Activated CD4-positive, alpha-beta memory T cell treated with anti-CD3 and anti-CD28 coated beads, Interleukin-2, amount 10 ng/mL, durations not matched to agents 7 days and 5 days (primary cell): ENCODE measurements around the gene GATM. TPM values are rescaled to one million over a fixed set of nuclear protein-coding genes. Genes with fewer than 3 reads are reported as not detected.
"Not testable (repeated sequence)": the region's sequence is repeated elsewhere in the genome, so short reads cannot be mapped to it uniquely, and the experiment has no call there.

ENCODE experiments used
- CTCF ChIA-PET: fragments of 350-600 bp; sonication (Branson Sonifier 250); formaldehyde crosslinking; loops from one replicate; lab custom pipeline; 2021; ENCODE audit warnings: antibody characterized with exemption, inconsistent platforms; lab: Charles Lee
- POLR2A ChIA-PET: fragments of 350-600 bp; sonication (Branson Sonifier 250); formaldehyde crosslinking; loops from one replicate; lab custom pipeline; 2021; ENCODE audit warnings: antibody characterized with exemption; lab: Charles Lee
- DNase-seq: peaks from one replicate; pipeline ENCODE4 v3.0.0-alpha.2; 2020
- H3K27ac Mint-ChIP-seq: one replicate; pipeline ENCODE4 v1.8.0; 2021; ENCODE audit warnings: mild to moderate bottlenecking, mixed read lengths
- H3K27me3 Mint-ChIP-seq: one replicate; pipeline ENCODE4 v1.8.0; 2021; ENCODE audit warnings: mixed read lengths
- H3K36me3 Mint-ChIP-seq: one replicate; pipeline ENCODE4 v1.8.0; 2021; ENCODE audit warnings: low read depth, mixed read lengths
- H3K4me1 Mint-ChIP-seq: one replicate; pipeline ENCODE4 v1.8.0; 2021; ENCODE audit warnings: mixed read lengths
- H3K4me3 Mint-ChIP-seq: one replicate; pipeline ENCODE4 v1.8.0; 2021; ENCODE audit warnings: mild to moderate bottlenecking, mixed read lengths
- H3K9me3 Mint-ChIP-seq: one replicate; pipeline ENCODE4 v1.8.0; 2021; ENCODE audit warnings: mixed read lengths
- total RNA-seq, 2 experiments: library from RNA; stranded (reverse); gene quantifications; one replicate each; pipeline ENCODE4 v1.2.3, GENCODE V29; 2021

GATM gene
- total RNA-seq, 2 experiments from 2014 or later: 1.9 to 2.2 TPM

DNA sequence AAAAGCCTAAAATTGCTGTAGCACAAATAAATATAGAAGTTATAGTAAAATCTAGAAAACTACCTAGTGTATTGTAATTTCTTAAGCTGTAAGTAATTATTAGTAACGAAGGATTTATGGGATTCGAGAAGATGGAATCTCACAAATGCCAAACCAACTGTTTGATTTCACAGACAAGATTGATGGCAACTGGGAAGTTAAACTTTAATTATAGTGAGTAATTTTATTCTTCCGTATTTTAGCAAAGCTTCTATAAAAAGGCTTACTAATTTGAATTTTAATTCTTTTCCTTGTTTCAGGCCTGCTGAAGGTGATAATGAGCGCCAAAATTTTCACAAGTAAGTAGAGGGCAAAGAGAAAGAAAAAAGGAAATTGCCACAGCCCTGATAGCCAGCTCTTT lies 36.6 kb downstream of the GATM start:
- no peak overlapping the region for H3K27ac Mint-ChIP-seq
- no peak for DNase-seq
- no peaks in the 10 kb centered on the region for H3K36me3 Mint-ChIP-seq
- ChIA-PET POLR2A (no interaction called here), CTCF (no interaction called here)
- H3K4me1 Mint-ChIP-seq: peaks cover 5% of the 10 kb centered on the region
- peaks cover 17% of the 10 kb centered on the region for H3K27me3 Mint-ChIP-seq
- no peaks in the 10 kb centered on the region for H3K9me3 Mint-ChIP-seq
- no peak overlapping the region for H3K4me3 Mint-ChIP-seq

DNA sequence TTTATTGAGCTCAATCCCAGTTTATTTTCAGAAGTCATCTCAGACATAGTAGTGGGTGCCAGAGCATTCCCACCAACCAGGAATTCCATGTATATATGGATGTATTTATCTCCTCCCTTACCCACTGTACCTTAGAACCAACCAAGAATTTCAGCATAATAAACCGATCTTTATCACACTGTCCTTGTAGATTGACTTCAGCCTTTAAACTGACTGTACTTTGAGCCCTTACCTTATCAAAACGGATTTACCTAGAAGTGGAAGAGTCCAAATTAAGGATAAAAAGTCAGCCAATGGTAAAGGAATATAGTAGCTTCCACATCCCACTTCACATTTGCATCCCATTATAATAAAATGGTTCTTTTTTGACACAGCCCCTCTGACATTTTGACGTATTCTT lies 37.9 kb downstream of the GATM start:
- no peak overlapping the region for H3K27ac Mint-ChIP-seq
- DNase-seq: no peak
- H3K4me1 Mint-ChIP-seq: peaks cover 5% of the 10 kb centered on the region
- H3K4me3 Mint-ChIP-seq: no peak overlapping the region
- ChIA-PET CTCF (no interaction called here), POLR2A (no interaction called here)
- H3K27me3 Mint-ChIP-seq: peaks cover 7% of the 10 kb centered on the region
- no peaks in the 10 kb centered on the region for H3K9me3 Mint-ChIP-seq
- no peaks in the 10 kb centered on the region for H3K36me3 Mint-ChIP-seq

DNA sequence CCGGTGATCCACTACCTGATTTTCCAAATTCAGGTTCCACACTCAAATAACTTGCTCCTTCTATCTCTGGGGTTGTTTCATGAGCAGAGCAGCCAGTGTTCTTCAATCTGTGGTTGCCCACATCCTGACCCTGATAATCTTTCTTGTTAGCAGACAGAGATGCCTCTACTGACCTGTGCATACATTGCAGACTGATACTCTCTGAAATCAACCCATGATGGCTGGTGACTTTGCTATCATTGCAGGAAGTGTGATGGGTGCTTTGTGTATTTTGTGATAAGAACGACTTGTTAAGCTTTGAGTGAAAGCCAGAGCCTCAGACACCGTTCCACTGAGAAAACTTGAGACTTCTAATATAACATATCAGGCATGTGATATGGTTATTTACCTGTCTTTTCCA lies 39.9 kb downstream of the GATM start:
- H3K4me1 Mint-ChIP-seq: peaks cover 8% of the 10 kb centered on the region
- H3K27me3 Mint-ChIP-seq: peaks cover 7% of the 10 kb centered on the region
- H3K9me3 Mint-ChIP-seq: no peaks in the 10 kb centered on the region
- no peak overlapping the region for H3K4me3 Mint-ChIP-seq
- ChIA-PET POLR2A (no interaction called here), CTCF (no interaction called here)
- no peaks in the 10 kb centered on the region for H3K36me3 Mint-ChIP-seq
- DNase-seq: no peak
- H3K27ac Mint-ChIP-seq: no peak overlapping the region

DNA sequence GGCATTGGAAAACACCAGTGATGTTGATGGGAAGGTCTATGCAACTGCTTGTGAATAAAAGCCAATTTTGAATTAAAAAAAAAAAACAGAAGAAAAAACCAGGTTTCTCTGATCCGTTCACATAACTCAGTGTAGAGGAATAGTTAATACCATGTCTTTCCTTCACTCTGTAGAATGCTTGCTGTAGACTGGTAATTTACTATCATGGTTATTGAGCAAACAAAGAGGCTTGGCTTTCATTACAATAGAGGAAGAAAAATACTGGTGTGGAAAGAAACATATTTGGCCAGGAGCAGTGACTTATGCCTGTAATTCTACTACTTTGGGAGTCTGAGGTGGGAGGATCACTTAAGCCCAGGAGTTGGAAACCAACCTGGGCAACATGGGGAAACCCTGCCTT lies 41.1 kb downstream of the GATM start:
- Mint-ChIP-seq H3K36me3 (no peaks in the 10 kb centered on the region), H3K9me3 (no peaks in the 10 kb centered on the region), H3K27ac (no peak overlapping the region), H3K27me3 (peaks cover 11% of the 10 kb centered on the region), H3K4me1 (peaks cover 8% of the 10 kb centered on the region), H3K4me3 (no peak overlapping the region)
- POLR2A ChIA-PET: no interaction called here
- no peak for DNase-seq
- CTCF ChIA-PET: interaction anchor here (0.6 to 1.7 kb wide), 2 partner anchors 42 to 132 kb away, joined by 3 to 6 read pairs; no protein-coding TSS in a partner anchor

DNA sequence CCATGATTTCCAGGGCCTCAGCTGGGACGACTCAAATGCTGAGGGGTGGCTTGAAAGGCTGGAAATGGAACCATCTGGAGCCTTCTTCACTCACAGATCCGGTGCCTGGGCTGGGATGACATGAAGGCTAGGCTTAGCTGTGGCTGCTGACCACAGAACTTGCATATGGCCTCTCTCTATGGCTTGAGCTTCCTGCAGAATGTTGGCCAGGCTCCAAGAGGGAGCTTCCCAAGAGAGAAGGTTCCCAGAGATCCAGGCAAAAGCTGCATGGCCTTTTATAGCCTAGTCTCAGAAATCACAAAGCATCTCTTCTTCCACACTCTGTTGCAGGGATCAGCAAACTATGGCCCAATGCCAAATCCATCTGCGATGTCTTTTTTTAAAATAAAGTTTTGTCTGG lies 44.8 kb downstream of the GATM start:
- Mint-ChIP-seq H3K36me3 (no peaks in the 10 kb centered on the region), H3K27me3 (peaks cover 6% of the 10 kb centered on the region), H3K9me3 (no peaks in the 10 kb centered on the region), H3K27ac (no peak overlapping the region), H3K4me3 (no peak overlapping the region), H3K4me1 (peaks cover 8% of the 10 kb centered on the region)
- POLR2A ChIA-PET: no interaction called here
- CTCF ChIA-PET: no interaction called here
- no peak for DNase-seq

DNA sequence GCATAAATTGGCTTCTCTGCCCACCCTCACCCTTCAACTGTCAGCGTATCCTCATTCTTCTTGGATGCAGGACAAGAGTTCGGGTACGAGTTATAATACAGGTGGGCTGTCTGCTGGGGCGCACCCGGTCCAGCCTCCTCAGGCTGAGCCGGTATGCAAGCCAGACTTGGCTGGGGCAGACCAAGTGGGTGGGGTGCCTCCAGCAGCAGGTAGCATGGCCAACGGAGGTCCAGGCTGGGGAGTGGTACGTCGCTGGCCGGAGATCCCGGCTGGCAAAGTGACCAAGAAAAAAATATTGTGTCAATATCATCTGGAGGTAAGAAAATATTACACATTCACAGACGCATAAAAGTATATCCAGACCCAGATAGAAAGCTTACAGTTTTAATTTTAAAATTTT lies 45.6 kb downstream of the GATM start:
- Mint-ChIP-seq H3K4me1 (peaks cover 5% of the 10 kb centered on the region), H3K27me3 (peaks cover 10% of the 10 kb centered on the region), H3K36me3 (no peaks in the 10 kb centered on the region), H3K4me3 (no peak overlapping the region), H3K9me3 (no peaks in the 10 kb centered on the region), H3K27ac (no peak overlapping the region)
- POLR2A ChIA-PET: no interaction called here
- CTCF ChIA-PET: no interaction called here
- DNase-seq: no peak

DNA sequence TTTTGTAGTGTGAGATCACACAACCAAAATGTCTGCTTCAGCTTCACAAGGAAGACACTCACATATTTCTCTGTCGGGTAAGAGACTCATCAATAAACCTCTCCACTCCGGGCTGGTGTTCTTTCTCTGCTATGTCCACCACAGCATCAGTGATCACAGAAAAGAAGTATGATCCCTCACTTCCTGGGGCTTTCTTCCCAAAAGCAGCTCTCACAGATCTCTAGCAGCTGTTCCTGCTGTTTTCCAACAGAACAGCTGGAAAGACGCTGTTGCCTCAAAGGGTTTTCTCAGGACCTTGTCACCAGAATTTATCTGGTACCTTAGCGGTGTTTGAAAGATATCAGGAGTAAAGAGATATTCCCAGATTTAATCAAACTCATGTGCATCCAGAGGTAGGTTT lies 46.4 kb downstream of the GATM start:
- no peaks in the 10 kb centered on the region for H3K36me3 Mint-ChIP-seq
- H3K27me3 Mint-ChIP-seq: peaks cover 15% of the 10 kb centered on the region
- H3K4me1 Mint-ChIP-seq: peaks cover 3% of the 10 kb centered on the region
- no peak overlapping the region for H3K27ac Mint-ChIP-seq
- ChIA-PET CTCF (no interaction called here), POLR2A (no interaction called here)
- H3K9me3 Mint-ChIP-seq: no peaks in the 10 kb centered on the region
- DNase-seq: no peak
- H3K4me3 Mint-ChIP-seq: no peak overlapping the region

DNA sequence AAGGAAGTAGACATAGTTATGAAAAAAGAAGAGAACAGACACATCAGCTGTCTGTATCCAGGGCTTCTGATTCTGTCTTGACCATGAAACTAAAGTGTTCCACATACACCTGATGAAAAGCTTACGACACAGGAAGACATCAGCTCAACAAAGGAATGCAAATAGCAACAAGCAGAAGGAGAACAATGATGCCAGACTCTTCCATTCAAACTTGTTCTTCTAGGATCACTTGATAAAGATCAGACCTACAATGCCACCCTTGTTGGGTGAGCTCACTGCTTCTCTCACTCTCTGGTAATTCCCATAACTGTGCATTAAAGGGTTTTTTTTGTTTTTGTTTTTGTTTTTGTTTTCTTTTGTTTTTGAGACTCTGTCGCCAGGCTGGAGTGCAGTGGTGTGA lies 49.7 kb downstream of the GATM start:
- H3K27me3 Mint-ChIP-seq: peaks cover 25% of the 10 kb centered on the region
- H3K4me3 Mint-ChIP-seq: no peak overlapping the region
- no peak for DNase-seq
- H3K36me3 Mint-ChIP-seq: no peaks in the 10 kb centered on the region
- no peaks in the 10 kb centered on the region for H3K4me1 Mint-ChIP-seq
- no peaks in the 10 kb centered on the region for H3K9me3 Mint-ChIP-seq
- POLR2A ChIA-PET: no interaction called here
- H3K27ac Mint-ChIP-seq: no peak overlapping the region
- CTCF ChIA-PET: no interaction called here

DNA sequence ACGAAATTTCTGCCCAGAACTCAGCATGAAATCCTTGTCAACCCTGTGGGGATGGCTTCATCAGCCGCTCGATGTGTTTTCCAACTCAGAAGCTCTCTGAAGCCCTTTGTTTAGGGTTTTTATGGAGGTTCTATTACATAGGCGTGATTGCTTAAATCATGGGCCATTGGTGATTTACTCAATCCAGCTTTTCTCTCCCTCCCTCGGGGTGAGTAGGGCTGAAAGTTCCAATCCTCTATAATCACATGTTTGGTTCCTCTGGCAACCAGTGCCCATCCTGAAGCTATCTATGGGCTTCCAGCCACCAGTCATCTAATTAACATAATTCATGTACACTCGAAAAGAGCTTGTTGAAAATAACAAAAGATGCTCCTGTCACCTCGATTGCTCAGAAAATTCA lies 51.6 kb downstream of the GATM start:
- no peak overlapping the region for H3K4me3 Mint-ChIP-seq
- ChIA-PET POLR2A (no interaction called here), CTCF (no interaction called here)
- H3K36me3 Mint-ChIP-seq: no peaks in the 10 kb centered on the region
- peaks cover 19% of the 10 kb centered on the region for H3K27me3 Mint-ChIP-seq
- H3K27ac Mint-ChIP-seq: no peak overlapping the region
- no peaks in the 10 kb centered on the region for H3K4me1 Mint-ChIP-seq
- DNase-seq: no peak
- H3K9me3 Mint-ChIP-seq: no peaks in the 10 kb centered on the region

DNA sequence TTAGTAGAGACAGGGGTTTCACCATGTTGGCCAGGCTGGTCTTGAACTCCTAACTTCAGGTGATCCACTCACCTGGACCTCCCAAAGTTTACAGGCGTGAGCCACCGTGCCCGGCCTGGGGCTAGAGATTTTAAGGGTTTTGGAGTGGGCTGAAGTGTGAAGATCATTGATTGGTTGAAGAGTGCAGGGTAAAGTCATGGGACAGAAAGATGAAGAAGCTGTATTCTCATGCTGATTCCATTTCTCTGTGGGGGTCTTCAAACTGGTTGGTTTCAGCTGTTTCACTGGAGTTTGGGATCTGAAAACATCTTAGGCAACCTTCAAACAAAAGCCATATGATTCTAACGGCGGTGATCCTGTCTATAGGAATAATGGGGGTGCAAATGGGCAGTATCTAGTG lies 52.1 kb downstream of the GATM start:
- H3K36me3 Mint-ChIP-seq: no peaks in the 10 kb centered on the region
- no peak overlapping the region for H3K27ac Mint-ChIP-seq
- ChIA-PET POLR2A (no interaction called here), CTCF (no interaction called here)
- no peak overlapping the region for H3K4me3 Mint-ChIP-seq
- no peak for DNase-seq
- peaks cover 19% of the 10 kb centered on the region for H3K27me3 Mint-ChIP-seq
- H3K9me3 Mint-ChIP-seq: no peaks in the 10 kb centered on the region
- H3K4me1 Mint-ChIP-seq: no peaks in the 10 kb centered on the region

DNA sequence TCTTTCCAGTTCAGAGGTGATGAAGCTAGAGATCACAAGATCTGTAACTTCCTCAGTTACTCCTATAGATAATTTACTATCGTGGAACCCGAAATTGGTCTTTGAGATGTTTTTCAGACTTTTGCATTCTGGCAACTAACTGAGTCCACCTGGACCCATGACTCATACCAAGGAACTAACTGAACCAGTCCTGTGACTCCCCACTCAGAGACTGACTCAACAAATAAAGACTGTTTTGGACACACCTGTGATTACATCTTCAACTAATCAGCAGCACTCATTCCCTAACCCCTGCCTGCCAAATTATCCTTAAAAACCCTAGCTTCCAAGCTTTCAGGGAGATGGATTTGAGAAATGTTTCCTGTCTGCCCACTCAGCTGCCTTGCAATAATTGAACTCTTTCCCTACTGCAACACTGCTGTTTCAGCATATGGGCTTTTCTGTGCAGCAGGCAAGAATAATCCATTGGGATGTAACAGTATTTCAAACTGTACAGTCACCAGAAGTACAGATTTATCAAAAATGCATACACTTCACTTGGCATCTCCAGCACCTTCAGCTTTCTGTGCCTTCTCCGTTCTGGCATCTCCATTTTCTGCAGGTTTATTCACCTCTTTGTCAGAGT lies 57.7 kb downstream of the GATM start:
- Mint-ChIP-seq H3K9me3 (no peaks in the 10 kb centered on the region), H3K27me3 (peaks cover 19% of the 10 kb centered on the region)

DNA sequence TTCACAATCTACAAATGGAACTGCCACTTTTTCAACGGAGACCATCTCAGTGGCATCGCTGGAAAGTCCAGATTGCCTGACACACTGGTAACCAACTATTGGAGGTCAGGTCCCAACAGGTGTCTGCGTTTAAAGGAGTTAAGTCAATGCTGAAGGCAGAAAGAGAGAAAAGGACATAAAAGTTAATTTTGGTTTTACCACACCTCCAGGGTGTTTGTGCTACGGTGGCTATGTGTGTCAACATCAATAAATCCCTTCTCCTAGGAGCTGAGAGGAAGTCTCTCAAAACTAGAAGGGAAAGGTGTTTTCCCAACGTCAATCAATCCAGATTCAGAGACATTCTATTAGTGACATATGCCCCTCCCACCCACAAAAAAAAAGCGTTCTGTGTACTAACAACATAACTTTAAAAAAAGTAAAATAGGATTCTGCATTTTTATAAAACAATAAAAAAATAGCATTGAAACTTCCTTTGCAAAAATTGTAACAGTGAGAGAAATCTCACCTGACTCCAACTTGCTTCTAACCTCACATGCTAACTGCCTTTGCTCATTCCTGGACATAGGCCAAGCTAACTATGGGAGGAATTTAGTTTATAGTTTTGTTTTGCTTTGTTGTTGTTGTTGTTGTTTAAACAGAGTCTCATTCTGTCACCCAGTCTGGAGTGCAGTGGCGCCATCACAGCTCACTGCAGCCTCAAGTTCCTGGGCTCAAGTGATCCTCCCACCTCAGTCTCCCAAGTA lies 58.7 kb downstream of the GATM start:
- no peak overlapping the region for H3K27ac Mint-ChIP-seq
- no peaks in the 10 kb centered on the region for H3K4me1 Mint-ChIP-seq
- ChIA-PET CTCF (no interaction called here), POLR2A (no interaction called here)
- H3K36me3 Mint-ChIP-seq: no peaks in the 10 kb centered on the region
- peaks cover 18% of the 10 kb centered on the region for H3K27me3 Mint-ChIP-seq
- no peaks in the 10 kb centered on the region for H3K9me3 Mint-ChIP-seq
- H3K4me3 Mint-ChIP-seq: no peak overlapping the region
- DNase-seq: no peak

More for the DNA sequence above, 57.7 kb downstream of the GATM start:
- no peak overlapping the region for H3K4me3 Mint-ChIP-seq
- H3K4me1 Mint-ChIP-seq: no peaks in the 10 kb centered on the region
- no peaks in the 10 kb centered on the region for H3K36me3 Mint-ChIP-seq
- CTCF ChIA-PET: no interaction called here
- DNase-seq: no peak
- POLR2A ChIA-PET: no interaction called here
- H3K27ac Mint-ChIP-seq: no peak overlapping the region

DNA sequence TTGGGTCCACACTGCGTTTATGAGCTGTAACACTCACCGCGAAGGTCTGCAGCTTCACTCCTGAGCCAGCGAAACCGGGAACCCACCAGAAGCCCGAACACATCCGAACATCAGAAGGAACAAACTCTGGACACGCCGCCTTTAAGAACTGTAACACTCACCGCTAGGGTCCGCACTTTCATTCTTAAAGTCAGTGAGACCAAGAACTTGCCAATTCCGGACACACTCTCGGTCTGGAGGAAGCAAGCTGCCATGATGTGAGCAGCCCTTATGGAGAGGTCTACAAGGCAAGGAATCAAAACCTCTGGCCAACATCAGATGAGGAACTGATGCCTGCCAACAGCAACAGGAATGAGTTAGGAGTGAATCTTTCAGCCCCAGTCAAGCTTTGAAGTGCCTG lies 63.4 kb downstream of the GATM start:
- CTCF ChIA-PET: no interaction called here
- Mint-ChIP-seq H3K4me3 (no peak overlapping the region), H3K36me3 (no peaks in the 10 kb centered on the region), H3K4me1 (no peaks in the 10 kb centered on the region), H3K27me3 (peaks cover 15% of the 10 kb centered on the region), H3K9me3 (no peaks in the 10 kb centered on the region), H3K27ac (no peak overlapping the region)
- POLR2A ChIA-PET: no interaction called here
- no peak for DNase-seq

DNA sequence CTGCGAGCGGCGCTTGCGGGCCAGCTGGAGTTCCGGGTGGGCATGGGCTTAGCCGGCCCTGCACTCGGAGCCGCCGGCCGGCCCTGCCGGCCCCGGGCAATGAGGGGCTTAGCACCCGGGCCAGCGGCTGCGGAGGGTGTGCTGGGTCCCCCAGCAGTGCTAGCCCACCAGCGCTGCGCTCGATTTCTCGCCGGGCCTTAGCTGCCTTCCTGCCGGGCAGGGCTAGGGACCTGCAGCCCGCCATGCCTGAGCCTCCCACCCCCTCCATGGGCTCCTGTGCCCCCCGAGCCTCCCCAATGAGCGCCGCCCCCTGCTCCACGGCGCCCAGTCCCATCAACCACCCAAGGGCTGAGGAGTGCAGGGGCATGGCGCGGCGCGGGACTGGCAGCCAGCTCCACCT lies 64.2 kb downstream of the GATM start:
- H3K9me3 Mint-ChIP-seq, DNase-seq, H3K36me3 Mint-ChIP-seq, H3K27ac Mint-ChIP-seq, POLR2A ChIA-PET, H3K4me1 Mint-ChIP-seq, CTCF ChIA-PET, H3K4me3 Mint-ChIP-seq: not testable (repeated sequence)
- H3K27me3 Mint-ChIP-seq: peaks cover 16% of the 10 kb centered on the region
